Hepatic stellate cell (primary cell): ENCODE results near the gene AVPR1B.
A peak's percentile ranks its signal among the peaks of the same experiment; 100 is the strongest.

Experiments used
- DNase-seq: peaks from one replicate; pipeline ENCODE4 v3.0.0; 2011; ENCODE audit warnings: low spot score

AVPR1B gene

DNA sequence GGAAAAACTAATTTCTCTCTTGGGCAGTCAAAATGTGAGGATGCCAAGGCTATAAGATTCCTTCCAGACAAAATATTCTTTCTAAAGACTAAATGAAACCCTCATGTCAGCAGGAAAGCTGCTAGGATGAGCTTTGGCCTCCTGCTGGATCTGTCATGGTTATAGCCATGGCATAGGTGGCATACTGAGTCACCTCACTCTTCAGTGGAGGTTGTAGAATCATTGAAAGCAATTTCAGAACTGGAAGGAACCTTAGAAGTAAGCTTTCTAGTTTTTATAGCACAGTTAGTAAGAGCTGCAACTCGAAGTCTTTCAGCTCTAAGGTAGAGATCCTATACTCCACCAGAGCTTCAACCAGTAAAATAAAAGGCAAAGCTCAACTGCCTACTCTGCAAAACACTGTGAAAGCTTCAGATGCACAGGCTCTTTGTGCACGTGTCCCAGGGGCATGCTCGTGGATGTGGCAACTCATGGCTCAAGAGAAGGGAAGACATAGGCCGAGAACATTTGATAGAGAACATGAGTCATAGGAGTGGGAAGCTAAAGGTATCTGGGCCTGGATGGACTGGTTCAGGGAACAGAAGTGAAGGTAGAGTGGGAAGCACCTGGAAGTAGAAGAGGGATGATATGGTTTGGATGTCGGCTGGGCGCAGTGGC is 5.8 kb downstream of the AVPR1B start:
- no peak for DNase-seq

DNA sequence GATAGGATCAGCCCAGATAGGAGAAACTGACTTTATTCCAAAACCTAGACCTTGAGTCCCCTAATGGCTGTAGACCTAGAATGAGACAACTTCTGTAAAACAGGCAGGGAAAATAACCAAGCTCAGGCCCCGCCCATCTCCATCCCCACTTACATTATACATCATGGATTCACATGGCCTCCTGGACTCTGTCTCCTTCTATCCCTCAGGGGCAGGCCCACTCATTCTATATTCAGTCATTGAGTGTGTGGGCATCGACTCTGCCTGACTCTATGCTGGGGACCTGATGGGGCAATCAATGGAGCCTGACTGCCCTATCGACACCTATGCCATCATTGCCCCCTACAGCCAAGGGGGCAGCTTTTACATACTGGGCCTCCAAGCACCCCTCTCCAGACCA is 6.4 kb downstream of the AVPR1B start:
- no peak for DNase-seq

GRCh38 chr1:206110161-206110560 is 7.0 kb downstream of the AVPR1B start:
- no peak for DNase-seq

DNA sequence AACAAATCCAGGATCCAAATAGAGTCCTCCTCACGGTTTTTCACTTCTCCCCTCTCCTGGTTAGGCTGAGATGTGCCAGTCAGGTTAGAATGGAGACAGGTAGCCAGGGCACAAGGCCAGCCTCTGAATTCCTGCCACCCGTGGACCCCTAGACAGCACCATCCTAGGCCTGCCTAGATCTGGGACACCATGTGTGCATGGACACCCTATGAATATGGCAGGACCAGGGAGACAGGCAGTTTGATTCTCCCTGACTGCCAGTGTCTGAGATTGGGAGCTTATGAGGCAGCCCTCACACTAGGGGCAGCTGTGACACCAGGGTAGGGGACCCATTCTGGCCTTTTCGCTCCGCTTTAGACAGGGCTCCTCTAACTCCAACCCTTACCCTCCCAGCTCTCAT is 7.5 kb downstream of the AVPR1B start:
- no peak for DNase-seq

- DNase-seq = no peak
Observed at GRCh38 chr1:206108635-206109034, 8.6 kb downstream of the AVPR1B start.

- DNase-seq = no peak
Observed at GRCh38 chr1:206107168-206107544, 10.0 kb downstream of the AVPR1B start.

GRCh38 chr1:206106328-206107167 is 10.6 kb downstream of the AVPR1B start:
- DNase-seq = peak; percentile 84

DNA sequence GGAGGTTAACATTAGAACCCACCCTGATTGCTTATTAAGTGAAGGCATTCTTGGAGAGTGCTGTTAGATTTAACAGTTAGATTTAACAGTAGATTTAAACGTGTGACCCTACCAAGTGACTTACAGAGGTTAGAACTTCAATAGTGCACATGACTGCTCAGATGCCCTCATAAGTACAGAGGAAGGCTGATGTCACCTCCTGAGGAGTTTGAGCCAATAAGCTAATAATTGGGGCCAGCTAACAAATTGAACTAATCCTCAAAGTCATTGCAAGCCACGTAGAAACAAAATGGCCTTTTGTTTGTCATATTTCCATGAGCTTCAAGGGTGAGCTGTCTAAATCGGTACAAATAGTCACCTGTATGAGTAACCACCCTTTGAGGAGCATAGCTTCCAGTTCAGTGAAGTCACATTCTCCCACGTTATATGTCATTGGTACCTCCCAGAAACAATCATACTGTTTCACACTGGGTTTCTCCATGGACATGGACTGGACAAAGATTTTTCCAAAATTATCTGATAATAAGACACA is 11.7 kb downstream of the AVPR1B start:
- no peak for DNase-seq

DNA sequence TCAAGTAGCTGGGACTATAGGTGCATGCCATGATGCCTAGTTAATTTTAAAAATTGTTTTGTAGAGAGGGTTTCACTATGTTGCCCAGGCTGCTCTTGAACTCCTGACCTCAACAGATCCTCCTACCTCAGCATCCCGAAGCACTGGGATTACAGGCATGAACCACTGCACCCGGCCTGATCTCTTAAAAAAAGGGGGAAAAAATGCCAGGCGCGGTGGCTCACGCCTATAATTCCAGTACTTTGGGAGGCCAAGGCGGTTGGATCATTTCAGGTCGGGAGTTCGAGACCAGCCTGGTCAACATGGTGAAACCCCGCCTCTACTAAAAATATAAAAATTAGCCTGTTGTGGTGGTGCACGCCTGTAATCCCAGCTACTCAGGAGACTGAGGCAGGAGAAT is 13.2 kb downstream of the AVPR1B start:
- DNase-seq = no peak

- DNase-seq = no peak
Observed at GRCh38 chr1:206102292-206102936, 14.8 kb downstream of the AVPR1B start.

DNA sequence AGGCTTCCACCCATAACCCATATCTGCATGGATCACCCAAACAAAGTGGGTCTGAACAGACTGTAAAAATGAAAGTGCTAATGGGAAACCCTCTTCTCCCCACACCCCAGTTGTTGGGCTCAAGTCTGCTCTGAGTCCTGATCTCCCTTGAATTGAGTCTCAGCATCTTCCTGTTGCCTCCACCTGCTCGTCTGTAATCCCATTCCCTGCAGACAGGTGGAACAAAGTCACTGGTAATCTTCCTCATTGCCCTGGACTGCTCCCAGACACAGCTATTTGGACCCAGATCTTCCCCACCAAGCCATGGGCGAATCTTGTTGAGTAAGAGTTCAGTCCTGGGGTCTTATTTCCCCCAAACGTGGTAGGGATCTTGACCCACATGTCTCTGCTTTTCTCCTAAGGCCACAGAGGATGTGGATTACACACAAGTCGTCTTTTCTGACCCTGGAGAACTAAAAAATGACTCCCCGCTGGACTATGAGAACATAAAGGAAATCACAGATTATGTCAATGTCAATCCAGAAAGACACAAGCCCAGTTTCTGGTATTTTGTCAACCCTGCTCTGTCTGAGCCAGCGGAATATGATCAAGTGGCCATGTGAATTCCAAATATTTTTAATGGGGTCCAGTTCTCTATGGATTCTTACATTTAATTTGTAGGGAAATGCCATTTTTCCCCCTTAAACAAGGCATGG is 15.7 kb downstream of the AVPR1B start:
- DNase-seq = no peak

GRCh38 chr1:206100226-206100815 is 16.9 kb downstream of the AVPR1B start:
- DNase-seq = no peak

DNA sequence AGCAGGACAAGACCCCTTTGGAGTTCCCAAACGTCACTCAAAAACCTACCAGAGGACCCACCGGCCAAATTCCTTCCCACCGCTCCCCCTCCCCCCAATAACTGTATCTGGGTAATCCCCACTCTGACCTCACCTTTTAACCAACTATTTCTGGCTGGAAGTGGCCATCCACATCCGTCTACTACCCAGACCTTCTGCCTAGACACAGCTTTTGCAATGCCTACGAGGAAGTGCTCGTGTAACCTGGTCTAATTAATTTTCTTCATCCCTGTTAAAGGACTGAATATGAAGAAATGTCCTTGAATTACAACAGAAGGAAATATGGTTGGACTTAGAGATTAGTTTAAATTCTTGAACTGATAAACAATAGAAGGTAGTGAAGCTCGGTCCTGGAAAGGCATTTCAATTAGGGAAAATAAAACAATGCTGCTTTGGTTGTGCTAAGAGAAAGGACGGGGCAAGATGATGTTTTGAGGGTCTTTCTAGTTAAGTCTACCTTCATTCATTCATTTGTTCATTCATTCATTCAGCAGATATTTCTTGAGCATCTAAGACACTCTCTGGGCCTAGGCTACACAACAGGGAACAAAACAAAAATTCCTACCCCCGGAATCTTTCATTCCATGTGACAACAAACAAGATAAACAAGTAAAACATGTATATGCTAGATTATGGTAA is 18.8 kb downstream of the AVPR1B start:
- DNase-seq = no peak

- no peak for DNase-seq
Observed at GRCh38 chr1:206097381-206097780, 19.8 kb downstream of the AVPR1B start.

DNA sequence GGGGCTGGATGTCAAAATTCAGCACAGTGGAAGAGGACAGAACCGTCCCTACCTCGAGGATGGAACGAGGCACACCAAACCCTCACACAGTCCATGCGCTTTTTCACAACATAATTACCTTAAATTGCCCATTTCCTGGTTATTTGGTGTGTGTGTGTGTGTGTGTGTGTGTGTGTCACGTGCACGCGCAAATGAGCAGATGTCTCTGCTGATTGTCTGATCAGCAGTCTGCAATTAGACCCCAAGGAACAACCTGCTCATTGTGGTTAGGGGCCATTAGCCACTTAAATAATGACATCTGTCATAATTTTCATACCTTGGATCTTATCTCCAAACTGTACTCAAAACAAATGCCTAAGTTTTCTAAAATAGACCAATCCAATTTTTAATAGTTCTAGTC is 23.2 kb downstream of the AVPR1B start:
- DNase-seq = no peak

DNA sequence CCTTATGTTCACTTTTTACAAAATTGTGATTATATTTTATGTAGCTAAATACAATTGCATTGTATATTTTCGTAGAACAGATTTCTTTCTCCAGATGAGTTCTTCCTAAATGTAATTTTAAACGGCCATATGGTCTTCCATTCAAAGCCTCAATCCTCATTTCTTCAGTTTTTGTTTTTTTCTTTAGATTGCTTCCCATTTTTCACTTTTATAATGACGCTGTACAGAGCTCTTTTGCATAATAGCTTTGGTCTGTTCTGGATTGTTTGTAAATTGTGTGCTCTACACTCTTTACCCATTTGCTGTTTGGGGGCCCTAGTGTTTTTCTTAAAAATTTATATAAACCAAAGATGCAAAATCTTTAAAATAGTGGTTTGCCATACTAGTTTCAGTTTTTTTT is 27.8 kb downstream of the AVPR1B start:
- no peak for DNase-seq

DNA sequence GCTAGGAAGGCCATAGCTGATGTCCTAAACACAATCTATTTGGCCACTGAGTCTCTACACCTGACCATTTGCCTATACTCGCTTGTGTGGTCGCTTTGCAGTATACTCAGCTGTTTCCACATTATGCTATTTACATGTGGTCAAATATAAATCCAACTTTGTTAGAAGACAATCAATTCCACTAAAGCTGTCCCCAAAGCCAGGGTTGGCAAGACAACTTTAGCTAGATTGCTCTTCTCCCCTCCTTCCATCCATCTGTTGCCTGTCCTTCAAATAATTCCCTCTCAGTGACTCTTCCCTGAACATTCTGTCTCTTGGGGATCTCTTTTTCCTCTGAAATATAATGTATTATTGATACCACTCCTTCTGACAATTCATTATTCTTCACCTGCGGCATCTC is 30.1 kb downstream of the AVPR1B start:
- DNase-seq = no peak

DNA sequence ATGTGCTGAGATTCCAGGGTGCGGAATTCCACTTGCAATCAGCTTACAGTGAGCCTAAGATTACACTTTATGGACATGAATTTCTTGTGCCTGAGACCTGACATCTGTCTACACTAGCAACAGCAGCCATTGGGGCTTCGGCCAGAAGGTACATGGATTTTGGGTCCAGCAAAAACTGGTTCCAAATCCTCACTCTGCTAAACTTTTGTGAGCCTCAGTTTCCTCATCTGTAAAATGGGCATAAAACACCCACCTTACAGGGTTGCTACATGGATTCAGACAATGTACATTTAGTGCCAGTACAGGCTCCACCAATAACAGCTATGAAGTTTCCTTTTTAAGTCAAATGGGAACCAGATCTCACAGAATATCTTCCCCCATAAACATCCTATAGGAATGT is 33.4 kb downstream of the AVPR1B start:
- no peak for DNase-seq

- no peak for DNase-seq
Observed at GRCh38 chr1:206082831-206083695, 34.1 kb downstream of the AVPR1B start.

DNA sequence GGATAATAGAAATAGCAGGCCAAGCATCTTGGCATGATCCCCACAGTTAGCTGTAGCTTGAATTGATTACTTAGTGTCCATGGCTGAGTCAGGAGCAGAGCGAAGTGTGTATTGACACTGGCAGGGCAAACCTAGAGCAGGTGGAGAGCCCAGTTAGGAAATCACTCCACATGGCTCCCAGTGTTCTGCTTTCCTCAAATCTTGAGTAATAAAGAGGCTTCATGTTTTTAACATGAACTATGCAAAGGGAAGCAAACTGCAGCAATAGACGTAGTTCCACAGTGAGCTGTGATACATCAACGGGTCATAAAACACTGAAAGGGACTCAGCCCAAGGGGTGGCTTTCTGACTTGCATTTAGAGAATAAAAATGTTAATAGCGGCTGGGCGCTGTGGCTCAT is 35.3 kb downstream of the AVPR1B start:
- no peak for DNase-seq
